HepG2 (cell line): ENCODE results near the gene CCDC93. TPM values are rescaled to one million over a fixed set of nuclear protein-coding genes. Genes with fewer than 3 reads are reported as not detected.
A peak's percentile ranks its signal among the peaks of the same experiment; 100 is the strongest.

Experiments
- ATAC-seq: fragments of 200-7000 bp; cut with Tn5 transposase; 3 replicates; pipeline ENCODE4 v1.9.1; 2020; ENCODE audit warnings: mild to moderate bottlenecking, moderate library complexity
- BruUV-seq: library from RNA; stranded (reverse); fragments of 400-500 nt; replicated peaks from 2 replicates; lab custom pipeline; 2021; lab: Mats Ljungman, UMichigan
- CTCF ChIA-PET: fragments of 300-600 bp; formaldehyde crosslinking; extraction: SDS; loops from one replicate; lab custom pipeline; 2021; ENCODE audit warnings: low total read pairs, inconsistent platforms, low intra/inter-chr PET ratio; lab: Yijun Ruan, JAX
- POLR2A ChIA-PET: fragments of 350-600 bp; sonication (Branson Sonifier 250); formaldehyde crosslinking; loops from one replicate; lab custom pipeline; 2020; ENCODE audit warnings: antibody characterized with exemption, inconsistent platforms; lab: Yijun Ruan, JAX
- DNase-seq: peaks from one replicate; pipeline ENCODE4 v3.0.0-alpha.2; 2015; ENCODE audit warnings: low spot score
- FAIRE-seq: peaks from 3 replicates; lab custom pipeline; 2011; peaks lifted over from hg19 to GRCh38; lab: Jason Lieb, UNC
- H2AFZ ChIP-seq: one replicate; pipeline ENCODE4 v1.6.1; 2011; ENCODE audit warnings: low read length, inconsistent platforms
- H3K27ac ChIP-seq: fragments of 300-600 bp; 3 replicates; pipeline ENCODE4 v1.8.0; 2011; ENCODE audit warnings: mixed run types, mild to moderate bottlenecking, mixed read lengths, low read length, inconsistent platforms; ENCODE audit not compliant: insufficient read depth; ENCODE audit errors: extremely low read length
- H3K27me3 ChIP-seq, 2 experiments: fragments of 200-600 bp in 1 of 2; 2 replicates in 1 of 2; 3 replicates in 1 of 2; pipeline versions ENCODE4 v1.6.0 to v1.8.0; 2011; ENCODE audit warnings: low read length in 2 of 2, mild to moderate bottlenecking in 2 of 2, moderate library complexity in 2 of 2, inconsistent platforms in 1 of 2; ENCODE audit not compliant: insufficient read depth in 2 of 2, control insufficient read depth in 1 of 2
- H3K36me3 ChIP-seq, 2 experiments: fragments of 200-600 bp in 1 of 2; replicated peaks in 1 of 2; 2 replicates in 1 of 2; 3 replicates in 1 of 2; pipeline versions ENCODE4 v1.5.1 to v1.8.0; 2011; ENCODE audit warnings: low read length in 2 of 2, inconsistent platforms in 1 of 2; ENCODE audit not compliant: insufficient read depth in 2 of 2, control insufficient read depth in 1 of 2
- H3K4me1 ChIP-seq: 2 replicates; pipeline ENCODE4 v1.5.1; 2012; ENCODE audit warnings: low read length, inconsistent platforms; ENCODE audit not compliant: insufficient read depth
- H3K4me2 ChIP-seq: 2 replicates; pipeline ENCODE4 v1.6.0; 2011; ENCODE audit warnings: low read depth, low read length, inconsistent platforms
- H3K4me3 ChIP-seq, 3 experiments: fragments of 200-600 bp in 1 of 3; sonication (generic), shearing (Covaris generic) in 1 of 3; replicated peaks in 1 of 3; 2 replicates each; pipeline ENCODE4 v1.5.1; 2011 to 2016; ENCODE audit warnings: low read length in 3 of 3, inconsistent platforms in 2 of 3, low read depth in 2 of 3, mild to moderate bottlenecking in 2 of 3, control low read depth in 1 of 3, mixed read lengths in 1 of 3; ENCODE audit not compliant: insufficient read depth in 1 of 3
- H3K79me2 ChIP-seq: one replicate; pipeline ENCODE4 v1.6.1; 2011; ENCODE audit warnings: low read length, inconsistent platforms; ENCODE audit not compliant: insufficient read depth
- H3K9ac ChIP-seq: 2 replicates; pipeline ENCODE4 v1.6.0; 2011; ENCODE audit warnings: mild to moderate bottlenecking, low read depth, low read length, inconsistent platforms; ENCODE audit not compliant: insufficient read depth
- H3K9me3 ChIP-seq: 2 replicates; pipeline ENCODE4 v1.5.1; 2012; ENCODE audit warnings: mild to moderate bottlenecking, low read length
- H4K20me1 ChIP-seq: 2 replicates; pipeline ENCODE4 v1.6.0; 2011; ENCODE audit warnings: inconsistent platforms, mild to moderate bottlenecking, low read length, moderate library complexity; ENCODE audit not compliant: insufficient read depth
- FOXO1 ChIP-seq: sonication (generic); formaldehyde crosslinking; IDR thresholded peaks from 2 replicates; pipeline ENCODE4 v1.4.0; 2020; ENCODE audit warnings: missing genetic modification reagents
- HOXA3 ChIP-seq: sonication (generic); formaldehyde crosslinking; IDR thresholded peaks from 2 replicates; pipeline ENCODE4 v1.5.0; 2020; ENCODE audit warnings: missing genetic modification reagents
- MEF2D ChIP-seq: sonication (generic); formaldehyde crosslinking; IDR thresholded peaks from 2 replicates; pipeline ENCODE4 v1.5.1; 2020; ENCODE audit warnings: mild to moderate bottlenecking, missing genetic modification reagents
- PHF20 ChIP-seq: sonication (generic); formaldehyde crosslinking; IDR thresholded peaks from 2 replicates; pipeline ENCODE4 v1.5.0; 2020; ENCODE audit warnings: mild to moderate bottlenecking, missing genetic modification reagents
- RXRB ChIP-seq: IDR thresholded peaks from 2 replicates; pipeline ENCODE4 v1.6.1; 2016; ENCODE audit warnings: borderline replicate concordance, missing genetic modification reagents, missing compliant biosample characterization
- SMC3 ChIP-seq: IDR thresholded peaks from 2 replicates; pipeline ENCODE4 v1.6.1; 2011; ENCODE audit warnings: low read length, improper control_type of control experiment
- SOX6 ChIP-seq, 2 experiments: fragments of 450-650 bp in 1 of 2; sonication (generic) in 1 of 2; formaldehyde crosslinking in 1 of 2; IDR thresholded peaks; 2 replicates each; pipeline versions ENCODE4 v1.4.0 to v1.6.1; 2017 to 2020; ENCODE audit warnings: antibody characterized with exemption in 1 of 2, mild to moderate bottlenecking in 1 of 2, missing genetic modification reagents in 1 of 2
- ZMYM2 ChIP-seq: sonication (generic); formaldehyde crosslinking; IDR thresholded peaks from 2 replicates; pipeline ENCODE4 v1.8.0; 2022; ENCODE audit warnings: mild to moderate bottlenecking, missing genetic modification reagents
- ZNF343 ChIP-seq: sonication (generic); formaldehyde crosslinking; IDR thresholded peaks from 2 replicates; pipeline ENCODE4 v1.4.0; 2020; ENCODE audit warnings: mild to moderate bottlenecking, missing genetic modification reagents
- ZNF431 ChIP-seq: sonication (generic); formaldehyde crosslinking; IDR thresholded peaks from 2 replicates; pipeline ENCODE4 v1.9.0; 2022; ENCODE audit warnings: missing genetic modification reagents, low read depth, mild to moderate bottlenecking, borderline replicate concordance
- WGBS: methylation state at CpG from one replicate; pipeline ENCODE4 v1.1.6; 2017; ENCODE audit warnings: low lambda C conversion rate; 5-methylcytosine and 5-hydroxymethylcytosine counted together
- in situ Hi-C: cut with HindIII; loops from 2 replicates; pipeline ENCODE4 v1.10.0; 2017; ENCODE audit warnings: low pct_unique_long_range_greater_than_20kb; ENCODE audit not compliant: extremely low pct_ligation_motif_present
- intact Hi-C: fragments of 100-400 bp; cut with micrococcal nuclease; formaldehyde crosslinking; loops from one replicate; pipeline ENCODE4 v1.10.0; 2022; ENCODE audit not compliant: unreplicated experiment
- polyA plus RNA-seq, 8 experiments: library from polyadenylated mRNA; depleted of rRNA in 3 of 8; stranded (reverse) in 7 of 8; unstranded in 1 of 8; fragments of >200 nt; fragmentation: Illumina TruSeq in 4 of 8; extraction: Trizol in 4 of 8; gene quantifications; 2 replicates each; pipeline versions ENCODE4 v1.2.1 to v1.2.3, GENCODE V29; 2011 to 2016; ENCODE audit warnings: low read depth in 4 of 8, missing spikeins in 1 of 8, mixed read lengths in 1 of 8; ENCODE audit not compliant: insufficient read depth in 1 of 8
- total RNA-seq, 5 experiments: library from RNA; depleted of rRNA; stranded (reverse); fragments of >200 nt; fragmentation: Illumina TruSeq; extraction: Trizol; gene quantifications; 2 replicates each; pipeline ENCODE4 v1.2.3, GENCODE V29; 2016; ENCODE audit warnings: low read depth in 1 of 5
- TF ChIP-seq, protein P1 (sequence below): IDR thresholded peaks from 2 replicates; pipeline ENCODE4 v1.4.0; 2020; ENCODE audit warnings: mild to moderate bottlenecking, missing genetic modification reagents
- TF ChIP-seq, protein P2 (sequence below): sonication (generic); formaldehyde crosslinking; IDR thresholded peaks from 2 replicates; pipeline ENCODE4 v1.4.0; 2020; ENCODE audit warnings: mild to moderate bottlenecking, missing genetic modification reagents
- TF ChIP-seq, protein P3 (sequence below): sonication (generic); formaldehyde crosslinking; conservative IDR thresholded peaks from 2 replicates; pipeline ENCODE4 v1.4.0; 2020; ENCODE audit warnings: mild to moderate bottlenecking, missing genetic modification reagents, moderate library complexity

The CCDC93 gene
- total and polyA plus RNA-seq, 2 of the 13 experiments (the other 11 are each of a cell fraction or from before 2014, with no cell fraction given): 37.2 to 53.2 TPM

DNA sequence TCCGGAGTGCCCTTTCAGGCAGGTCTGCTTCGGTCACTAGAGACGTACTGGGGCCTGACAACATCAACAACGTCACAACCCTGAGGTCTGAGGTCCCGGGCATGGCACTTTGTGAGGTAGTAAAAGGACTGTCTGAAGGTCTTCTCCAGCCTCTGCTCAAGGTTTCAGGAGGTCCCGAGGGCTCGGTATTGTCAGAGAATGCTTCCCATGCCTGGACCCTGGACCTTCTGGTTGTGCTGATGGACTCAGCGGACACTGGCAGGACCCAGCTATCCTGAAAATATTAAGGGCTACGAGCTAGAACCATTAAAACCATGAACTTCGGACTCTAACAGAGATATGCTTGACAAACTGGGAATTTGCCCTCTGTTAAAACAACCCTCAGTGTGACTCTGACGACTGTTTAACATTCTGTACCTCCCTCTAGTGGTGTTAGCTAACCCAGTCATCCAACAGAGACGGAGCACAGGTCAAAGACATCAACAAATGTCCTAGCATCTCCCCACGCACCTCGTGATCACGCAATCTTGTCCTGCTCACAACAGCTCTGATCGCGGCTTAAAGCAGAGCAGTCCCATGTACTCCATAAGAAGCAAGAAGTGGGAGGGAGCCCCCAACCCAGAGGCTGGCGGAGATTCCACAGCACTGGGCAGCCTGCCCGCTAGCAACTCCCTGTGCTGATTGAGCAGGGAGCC lies 96.5 kb downstream of the CCDC93 start:
- Histone ChIP-seq H4K20me1 (no peaks in the 10 kb centered on the region), H2AFZ (no peak overlapping the region), H3K4me1 (peaks cover 22% of the 10 kb centered on the region), H3K4me3 (no peak overlapping the region), H3K79me2 (no peaks in the 10 kb centered on the region), H3K4me2 (peak overlapping the region; percentile 36; the same call in 1 of the 2 replicates), H3K27ac (peak overlapping the region; percentile 64), H3K9ac (no peak overlapping the region), H3K9me3 (no peaks in the 10 kb centered on the region), H3K36me3 (peaks cover 18 to 60% of the 10 kb centered on the region in 2 experiments), H3K27me3 (no peaks in the 10 kb centered on the region)
- BruUV-seq: no TSS peak
- intact Hi-C loops (loop anchor here (1.0 to 5.0 kb wide), 3 partner anchors 81 to 1340 kb away; partner anchors contain the start of gene DDX18), in situ Hi-C loops (loop anchor here (5.0 kb wide), 1 partner anchor 80 kb away; no protein-coding TSS in a partner anchor)
- peak; percentile 96 for ATAC-seq
- peak; percentile 82 for DNase-seq
- ChIA-PET CTCF (interaction anchor here (2.0 to 2.5 kb wide), 2 partner anchors 82 to 103 kb away, joined by 14 to 16 read pairs; partner anchors contain the start of gene DDX18), POLR2A (no interaction called here)
- peak; percentile 94 for FAIRE-seq
- 55% methylated on average over 19 of the region's 19 CpGs for WGBS
- no peak for TF ChIP-seq ZNF343 (CRISPR knock-in tag)
- TF ChIP-seq ZMYM2: peak; percentile 71; the same call in 1 of the 2 replicates
- TF ChIP-seq, protein P1, sequence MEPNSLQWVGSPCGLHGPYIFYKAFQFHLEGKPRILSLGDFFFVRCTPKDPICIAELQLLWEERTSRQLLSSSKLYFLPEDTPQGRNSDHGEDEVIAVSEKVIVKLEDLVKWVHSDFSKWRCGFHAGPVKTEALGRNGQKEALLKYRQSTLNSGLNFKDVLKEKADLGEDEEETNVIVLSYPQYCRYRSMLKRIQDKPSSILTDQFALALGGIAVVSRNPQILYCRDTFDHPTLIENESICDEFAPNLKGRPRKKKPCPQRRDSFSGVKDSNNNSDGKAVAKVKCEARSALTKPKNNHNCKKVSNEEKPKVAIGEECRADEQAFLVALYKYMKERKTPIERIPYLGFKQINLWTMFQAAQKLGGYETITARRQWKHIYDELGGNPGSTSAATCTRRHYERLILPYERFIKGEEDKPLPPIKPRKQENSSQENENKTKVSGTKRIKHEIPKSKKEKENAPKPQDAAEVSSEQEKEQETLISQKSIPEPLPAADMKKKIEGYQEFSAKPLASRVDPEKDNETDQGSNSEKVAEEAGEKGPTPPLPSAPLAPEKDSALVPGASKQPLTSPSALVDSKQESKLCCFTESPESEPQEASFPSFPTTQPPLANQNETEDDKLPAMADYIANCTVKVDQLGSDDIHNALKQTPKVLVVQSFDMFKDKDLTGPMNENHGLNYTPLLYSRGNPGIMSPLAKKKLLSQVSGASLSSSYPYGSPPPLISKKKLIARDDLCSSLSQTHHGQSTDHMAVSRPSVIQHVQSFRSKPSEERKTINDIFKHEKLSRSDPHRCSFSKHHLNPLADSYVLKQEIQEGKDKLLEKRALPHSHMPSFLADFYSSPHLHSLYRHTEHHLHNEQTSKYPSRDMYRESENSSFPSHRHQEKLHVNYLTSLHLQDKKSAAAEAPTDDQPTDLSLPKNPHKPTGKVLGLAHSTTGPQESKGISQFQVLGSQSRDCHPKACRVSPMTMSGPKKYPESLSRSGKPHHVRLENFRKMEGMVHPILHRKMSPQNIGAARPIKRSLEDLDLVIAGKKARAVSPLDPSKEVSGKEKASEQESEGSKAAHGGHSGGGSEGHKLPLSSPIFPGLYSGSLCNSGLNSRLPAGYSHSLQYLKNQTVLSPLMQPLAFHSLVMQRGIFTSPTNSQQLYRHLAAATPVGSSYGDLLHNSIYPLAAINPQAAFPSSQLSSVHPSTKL (CRISPR knock-in tag): peak; percentile 16; the same call in 1 of the 2 replicates
- peak; percentile 23; the same call in 1 of the 2 replicates for TF ChIP-seq MEF2D (CRISPR knock-in tag)
- no peak for TF ChIP-seq SOX6 (IDR thresholded peaks at IDR 0.05)
- peak; percentile 29; the same call in 1 of the 2 replicates for TF ChIP-seq SOX6 (CRISPR knock-in tag; IDR thresholded peaks at IDR 0.05)
- TF ChIP-seq SMC3: peak; percentile 81
- 0 out of 2 replicates have a peak, but pooled peaks have one; percentile 37 for TF ChIP-seq HOXA3
- TF ChIP-seq RXRB (CRISPR knock-in tag): 0 out of 2 replicates have a peak, but pooled peaks have one; percentile 17
- 0 out of 2 replicates have a peak, but pooled peaks have one; percentile 25 for TF ChIP-seq PHF20
- TF ChIP-seq, protein P2, sequence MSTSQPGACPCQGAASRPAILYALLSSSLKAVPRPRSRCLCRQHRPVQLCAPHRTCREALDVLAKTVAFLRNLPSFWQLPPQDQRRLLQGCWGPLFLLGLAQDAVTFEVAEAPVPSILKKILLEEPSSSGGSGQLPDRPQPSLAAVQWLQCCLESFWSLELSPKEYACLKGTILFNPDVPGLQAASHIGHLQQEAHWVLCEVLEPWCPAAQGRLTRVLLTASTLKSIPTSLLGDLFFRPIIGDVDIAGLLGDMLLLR (CRISPR knock-in tag): peak; percentile 15; the same call in 1 of the 2 replicates
- TF ChIP-seq ZNF431 (CRISPR knock-in tag): 0 out of 2 replicates have a peak, but pooled peaks have one; percentile 61
- peak; percentile 21; the same call in 1 of the 2 replicates for TF ChIP-seq FOXO1
- TF ChIP-seq, protein P3, sequence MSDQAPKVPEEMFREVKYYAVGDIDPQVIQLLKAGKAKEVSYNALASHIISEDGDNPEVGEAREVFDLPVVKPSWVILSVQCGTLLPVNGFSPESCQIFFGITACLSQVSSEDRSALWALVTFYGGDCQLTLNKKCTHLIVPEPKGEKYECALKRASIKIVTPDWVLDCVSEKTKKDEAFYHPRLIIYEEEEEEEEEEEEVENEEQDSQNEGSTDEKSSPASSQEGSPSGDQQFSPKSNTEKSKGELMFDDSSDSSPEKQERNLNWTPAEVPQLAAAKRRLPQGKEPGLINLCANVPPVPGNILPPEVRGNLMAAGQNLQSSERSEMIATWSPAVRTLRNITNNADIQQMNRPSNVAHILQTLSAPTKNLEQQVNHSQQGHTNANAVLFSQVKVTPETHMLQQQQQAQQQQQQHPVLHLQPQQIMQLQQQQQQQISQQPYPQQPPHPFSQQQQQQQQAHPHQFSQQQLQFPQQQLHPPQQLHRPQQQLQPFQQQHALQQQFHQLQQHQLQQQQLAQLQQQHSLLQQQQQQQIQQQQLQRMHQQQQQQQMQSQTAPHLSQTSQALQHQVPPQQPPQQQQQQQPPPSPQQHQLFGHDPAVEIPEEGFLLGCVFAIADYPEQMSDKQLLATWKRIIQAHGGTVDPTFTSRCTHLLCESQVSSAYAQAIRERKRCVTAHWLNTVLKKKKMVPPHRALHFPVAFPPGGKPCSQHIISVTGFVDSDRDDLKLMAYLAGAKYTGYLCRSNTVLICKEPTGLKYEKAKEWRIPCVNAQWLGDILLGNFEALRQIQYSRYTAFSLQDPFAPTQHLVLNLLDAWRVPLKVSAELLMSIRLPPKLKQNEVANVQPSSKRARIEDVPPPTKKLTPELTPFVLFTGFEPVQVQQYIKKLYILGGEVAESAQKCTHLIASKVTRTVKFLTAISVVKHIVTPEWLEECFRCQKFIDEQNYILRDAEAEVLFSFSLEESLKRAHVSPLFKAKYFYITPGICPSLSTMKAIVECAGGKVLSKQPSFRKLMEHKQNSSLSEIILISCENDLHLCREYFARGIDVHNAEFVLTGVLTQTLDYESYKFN: peak; percentile 81
